ENCODE measurements around the gene HOXD12.

DNA sequence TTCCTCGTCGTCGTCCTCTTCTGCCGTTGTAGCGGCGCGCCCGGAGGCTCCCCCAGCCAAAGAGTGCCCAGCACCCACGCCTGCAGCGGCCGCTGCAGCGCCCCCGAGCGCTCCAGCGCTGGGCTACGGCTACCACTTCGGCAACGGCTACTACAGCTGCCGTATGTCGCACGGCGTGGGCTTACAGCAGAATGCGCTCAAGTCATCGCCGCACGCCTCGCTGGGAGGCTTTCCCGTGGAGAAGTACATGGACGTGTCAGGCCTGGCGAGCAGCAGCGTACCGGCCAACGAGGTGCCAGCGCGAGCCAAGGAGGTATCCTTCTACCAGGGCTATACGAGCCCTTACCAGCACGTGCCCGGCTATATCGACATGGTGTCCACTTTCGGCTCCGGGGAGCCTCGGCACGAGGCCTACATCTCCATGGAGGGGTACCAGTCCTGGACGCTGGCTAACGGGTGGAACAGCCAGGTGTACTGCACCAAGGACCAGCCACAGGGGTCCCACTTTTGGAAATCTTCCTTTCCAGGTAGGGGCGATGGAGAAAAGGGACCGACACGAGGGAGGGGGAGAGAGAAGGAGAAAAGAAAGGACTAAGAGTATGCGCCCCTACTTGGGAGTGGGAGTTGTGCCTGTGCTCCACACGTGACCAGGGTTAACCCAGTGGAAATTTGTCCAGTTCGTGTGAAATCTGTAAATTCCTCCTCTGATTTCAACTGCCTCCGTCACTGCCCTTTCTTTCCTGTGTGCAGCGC lies 6.3 kb upstream of the HOXD12 start:
- no peak for TF ChIP-seq SP1 (IDR thresholded peaks at IDR 0.05; ENCODE audit: low read depth)
- TF ChIP-seq, protein P1, sequence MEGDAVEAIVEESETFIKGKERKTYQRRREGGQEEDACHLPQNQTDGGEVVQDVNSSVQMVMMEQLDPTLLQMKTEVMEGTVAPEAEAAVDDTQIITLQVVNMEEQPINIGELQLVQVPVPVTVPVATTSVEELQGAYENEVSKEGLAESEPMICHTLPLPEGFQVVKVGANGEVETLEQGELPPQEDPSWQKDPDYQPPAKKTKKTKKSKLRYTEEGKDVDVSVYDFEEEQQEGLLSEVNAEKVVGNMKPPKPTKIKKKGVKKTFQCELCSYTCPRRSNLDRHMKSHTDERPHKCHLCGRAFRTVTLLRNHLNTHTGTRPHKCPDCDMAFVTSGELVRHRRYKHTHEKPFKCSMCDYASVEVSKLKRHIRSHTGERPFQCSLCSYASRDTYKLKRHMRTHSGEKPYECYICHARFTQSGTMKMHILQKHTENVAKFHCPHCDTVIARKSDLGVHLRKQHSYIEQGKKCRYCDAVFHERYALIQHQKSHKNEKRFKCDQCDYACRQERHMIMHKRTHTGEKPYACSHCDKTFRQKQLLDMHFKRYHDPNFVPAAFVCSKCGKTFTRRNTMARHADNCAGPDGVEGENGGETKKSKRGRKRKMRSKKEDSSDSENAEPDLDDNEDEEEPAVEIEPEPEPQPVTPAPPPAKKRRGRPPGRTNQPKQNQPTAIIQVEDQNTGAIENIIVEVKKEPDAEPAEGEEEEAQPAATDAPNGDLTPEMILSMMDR (IDR thresholded peaks at IDR 0.05 in 2 of 3, conservative IDR thresholded peaks at IDR 0.05 in 1 of 3; ENCODE audit: borderline replicate concordance in 1 of 3, insufficient read depth in 1 of 3, low read depth in 2 of 3, low read length in 2 of 3) = no peak
- no peak for TF ChIP-seq POLR2A (IDR thresholded peaks at IDR 0.05; ENCODE audit: borderline replicate concordance, extremely low read depth, insufficient read depth, insufficient read length)
- no peak for TF ChIP-seq ZFX (IDR thresholded peaks at IDR 0.05)
- TF ChIP-seq RAD21 (IDR thresholded peaks at IDR 0.05; ENCODE audit: low read depth) = no peak
- no peak for TF ChIP-seq EZH2 (IDR thresholded peaks at IDR 0.05)
- TF ChIP-seq POLR2AphosphoS5 (IDR thresholded peaks at IDR 0.05; ENCODE audit: low read depth, low read length) = no peak
- TF ChIP-seq EGR1 (IDR thresholded peaks at IDR 0.05; ENCODE audit: low read depth) = no peak
- TF ChIP-seq, protein P2, sequence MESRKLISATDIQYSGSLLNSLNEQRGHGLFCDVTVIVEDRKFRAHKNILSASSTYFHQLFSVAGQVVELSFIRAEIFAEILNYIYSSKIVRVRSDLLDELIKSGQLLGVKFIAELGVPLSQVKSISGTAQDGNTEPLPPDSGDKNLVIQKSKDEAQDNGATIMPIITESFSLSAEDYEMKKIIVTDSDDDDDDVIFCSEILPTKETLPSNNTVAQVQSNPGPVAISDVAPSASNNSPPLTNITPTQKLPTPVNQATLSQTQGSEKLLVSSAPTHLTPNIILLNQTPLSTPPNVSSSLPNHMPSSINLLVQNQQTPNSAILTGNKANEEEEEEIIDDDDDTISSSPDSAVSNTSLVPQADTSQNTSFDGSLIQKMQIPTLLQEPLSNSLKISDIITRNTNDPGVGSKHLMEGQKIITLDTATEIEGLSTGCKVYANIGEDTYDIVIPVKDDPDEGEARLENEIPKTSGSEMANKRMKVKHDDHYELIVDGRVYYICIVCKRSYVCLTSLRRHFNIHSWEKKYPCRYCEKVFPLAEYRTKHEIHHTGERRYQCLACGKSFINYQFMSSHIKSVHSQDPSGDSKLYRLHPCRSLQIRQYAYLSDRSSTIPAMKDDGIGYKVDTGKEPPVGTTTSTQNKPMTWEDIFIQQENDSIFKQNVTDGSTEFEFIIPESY (IDR thresholded peaks at IDR 0.05; ENCODE audit: extremely low read depth, insufficient replicate concordance, low read length) = no peak
- no peak for TF ChIP-seq MAX (IDR thresholded peaks at IDR 0.05)
- TF ChIP-seq JUND (IDR thresholded peaks at IDR 0.05) = no peak
- no peak for TF ChIP-seq TCF7L2 (IDR thresholded peaks at IDR 0.05; ENCODE audit: borderline replicate concordance, extremely low read depth, insufficient read depth, insufficient read length)
- TF ChIP-seq CBX3 (IDR thresholded peaks at IDR 0.05; ENCODE audit: low read depth) = no peak

Measured in HCT116 (cell line).